Peyer's patch (tissue), 4 donors: Measurements from ENCODE around the gene NFAM1.

Experiments
- POLR2A ChIP-seq, 2 donors: fragments of 450-650 bp; IDR thresholded peaks; one replicate each; pipeline ENCODE4 v1.5.1; 2017; ENCODE audit warnings: antibody characterized with exemption in 2 of 2, mild to moderate bottlenecking in 2 of 2, moderate library complexity in 2 of 2
- TF ChIP-seq, protein P1 (sequence below), 6 experiments: fragments of 450-650 bp in 4 of 6; fragments of 200-600 bp in 2 of 6; sonication (generic) in 1 of 6; IDR thresholded peaks; one replicate each; pipeline ENCODE4 v1.5.1; 2017 to 2019; ENCODE audit warnings: antibody characterized with exemption in 6 of 6, mild to moderate bottlenecking in 3 of 6, moderate library complexity in 1 of 6

DNA sequence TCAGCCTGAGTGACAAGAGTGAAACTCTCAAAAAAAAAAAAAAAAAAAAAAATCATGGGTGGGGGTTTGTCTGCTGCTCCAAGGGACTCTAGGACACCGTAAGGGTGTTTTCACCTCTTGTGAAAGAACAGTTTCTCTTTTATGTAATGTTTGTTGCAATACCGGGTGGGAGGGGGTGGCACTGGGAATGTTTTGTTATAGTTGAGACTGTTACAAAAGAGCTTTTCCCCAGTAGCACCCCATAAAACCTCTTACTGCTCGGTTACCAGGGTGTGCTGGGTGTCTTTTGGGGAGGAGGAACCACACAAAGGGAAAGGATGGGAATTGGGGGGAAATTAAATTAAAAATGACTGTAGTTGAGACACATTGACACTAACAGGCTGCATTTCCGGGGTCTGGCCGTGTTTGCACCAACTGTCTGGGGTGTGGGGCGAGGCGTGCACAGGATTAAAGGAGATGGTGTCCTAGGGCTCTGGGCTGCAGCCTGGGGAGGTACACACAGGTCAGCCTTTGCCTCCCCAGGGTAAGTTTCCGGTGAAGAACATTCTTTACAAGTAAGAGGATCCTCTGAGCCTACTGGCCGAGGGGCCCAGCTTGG, 1.6 kb downstream of the NFAM1 start:
- TF ChIP-seq, protein P1, sequence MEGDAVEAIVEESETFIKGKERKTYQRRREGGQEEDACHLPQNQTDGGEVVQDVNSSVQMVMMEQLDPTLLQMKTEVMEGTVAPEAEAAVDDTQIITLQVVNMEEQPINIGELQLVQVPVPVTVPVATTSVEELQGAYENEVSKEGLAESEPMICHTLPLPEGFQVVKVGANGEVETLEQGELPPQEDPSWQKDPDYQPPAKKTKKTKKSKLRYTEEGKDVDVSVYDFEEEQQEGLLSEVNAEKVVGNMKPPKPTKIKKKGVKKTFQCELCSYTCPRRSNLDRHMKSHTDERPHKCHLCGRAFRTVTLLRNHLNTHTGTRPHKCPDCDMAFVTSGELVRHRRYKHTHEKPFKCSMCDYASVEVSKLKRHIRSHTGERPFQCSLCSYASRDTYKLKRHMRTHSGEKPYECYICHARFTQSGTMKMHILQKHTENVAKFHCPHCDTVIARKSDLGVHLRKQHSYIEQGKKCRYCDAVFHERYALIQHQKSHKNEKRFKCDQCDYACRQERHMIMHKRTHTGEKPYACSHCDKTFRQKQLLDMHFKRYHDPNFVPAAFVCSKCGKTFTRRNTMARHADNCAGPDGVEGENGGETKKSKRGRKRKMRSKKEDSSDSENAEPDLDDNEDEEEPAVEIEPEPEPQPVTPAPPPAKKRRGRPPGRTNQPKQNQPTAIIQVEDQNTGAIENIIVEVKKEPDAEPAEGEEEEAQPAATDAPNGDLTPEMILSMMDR (IDR thresholded peaks at IDR 0.05): no peak
- no peak for TF ChIP-seq POLR2A (IDR thresholded peaks at IDR 0.05)
